Measurements from ENCODE around the gene USP5.

DNA sequence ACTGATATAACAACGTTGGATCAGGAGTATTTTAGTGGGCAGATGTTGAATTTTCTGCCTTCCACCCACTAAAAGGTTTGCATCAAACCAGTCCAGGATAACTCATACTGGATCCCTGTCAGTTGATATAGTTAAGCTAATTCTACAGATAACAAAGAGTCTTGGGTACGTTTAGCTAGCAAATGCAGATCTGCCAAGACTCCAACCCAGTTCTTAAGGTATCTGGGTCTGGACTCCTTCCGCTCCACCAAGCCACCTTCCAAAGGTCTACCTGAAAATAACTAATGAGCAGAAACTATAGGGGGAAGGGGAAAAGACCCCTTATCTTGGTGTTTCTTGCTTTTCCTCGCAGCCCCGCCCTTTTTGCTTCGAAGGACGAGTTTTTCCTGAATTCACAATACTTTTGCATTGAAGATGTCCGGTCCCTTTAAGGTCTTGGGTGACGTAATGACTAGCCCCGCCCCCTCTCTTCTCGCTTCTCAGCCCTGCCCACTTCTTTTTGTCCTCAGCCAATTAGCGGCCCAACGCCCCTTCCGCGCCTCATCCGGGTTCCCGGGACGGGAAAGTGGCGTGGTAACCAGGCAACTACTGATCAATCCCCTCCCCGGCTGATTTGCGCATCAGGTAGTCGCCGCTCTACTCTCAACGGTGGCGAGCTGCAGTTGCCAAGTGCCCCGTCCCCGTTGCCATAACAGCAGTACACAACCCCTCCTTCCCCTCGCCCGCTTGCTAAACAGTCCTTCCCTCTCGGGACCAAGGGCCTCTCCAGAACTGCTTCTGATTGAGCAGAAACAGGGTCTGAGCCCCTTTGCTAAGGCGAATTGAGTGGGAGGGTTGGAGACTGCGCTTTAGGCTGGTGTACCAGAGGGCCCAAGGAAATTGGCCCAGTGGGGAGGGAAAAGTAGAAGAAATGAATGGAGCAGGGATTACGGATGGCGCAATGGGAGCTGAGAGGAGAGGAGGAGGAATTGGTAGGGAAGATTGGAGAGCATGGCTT is 52.6 kb downstream of the USP5 start, which contains the start of gene LRRC23:
- TF ChIP-seq EZH2 (IDR thresholded peaks at IDR 0.05; ENCODE audit: insufficient read depth, poor library complexity, severe bottlenecking) (no peak), EZH2phosphoT487 (IDR thresholded peaks at IDR 0.05; ENCODE audit: insufficient read depth, low read depth) (no peak)

Data from GM23248 (cell line).